ENCODE measurements around the gene DDX43. TPM values are rescaled to one million over a fixed set of nuclear protein-coding genes. Genes with fewer than 3 reads are reported as not detected.

Gene DDX43
- total and polyA plus RNA-seq, 9 donors: 0.83 to 3.6 (median 1.3) TPM

DNA sequence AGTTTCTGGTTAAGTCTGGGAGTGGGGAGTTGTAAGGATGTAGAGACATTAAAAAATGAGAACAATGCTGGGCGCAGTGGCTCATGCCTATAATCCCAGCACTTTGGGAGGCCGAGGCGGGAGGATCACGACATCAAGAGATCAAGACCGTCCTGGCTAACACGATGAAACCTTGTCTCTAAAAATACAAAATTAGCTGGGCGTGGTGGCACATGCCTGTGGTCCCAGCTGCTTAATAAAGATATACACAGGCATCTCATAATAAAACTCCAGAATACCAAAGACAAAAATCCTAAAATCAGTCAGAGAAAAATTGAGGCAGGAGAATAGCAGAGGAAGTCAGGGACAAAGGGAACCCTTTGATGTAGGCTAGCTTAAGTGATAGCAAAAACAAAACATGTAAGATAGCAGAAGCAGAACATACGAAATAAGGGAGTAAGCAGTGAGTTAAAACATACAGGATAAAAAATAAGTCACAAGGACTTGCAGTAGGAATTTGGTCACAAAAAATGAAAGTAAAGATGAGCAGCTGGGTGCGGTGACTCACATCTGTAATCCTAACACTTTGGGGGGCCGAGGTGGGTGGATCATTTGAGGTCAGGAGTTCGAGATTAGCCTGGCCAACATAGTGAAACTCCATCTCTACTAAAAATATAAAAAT lies 23.6 kb downstream of the DDX43 start:
- intact Hi-C loops (cut with DNase I): no loop called here

DNA sequence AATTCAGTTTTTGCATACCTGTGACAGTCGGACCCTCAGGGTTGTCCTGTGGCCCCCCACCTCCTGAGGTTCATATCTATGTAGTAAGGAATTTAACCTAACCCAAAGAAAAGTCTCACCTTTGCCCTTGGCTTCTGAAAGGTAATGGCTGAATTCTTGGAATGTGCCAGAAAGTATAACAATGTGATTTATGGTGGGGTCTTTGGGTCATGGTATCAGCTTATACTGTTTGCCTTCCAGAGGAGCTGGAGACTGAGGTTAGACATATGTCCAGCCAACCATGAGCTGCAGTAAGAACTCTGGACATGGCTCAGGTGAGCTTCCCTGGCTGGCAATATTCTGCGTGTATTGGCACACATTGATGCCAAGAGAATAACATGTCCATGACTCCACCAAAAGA lies 26.9 kb downstream of the DDX43 start:
- 64 to 77% (median 73%) methylated on average over 2 of the region's 2 CpGs for WGBS, 3 donors
- intact Hi-C loops (cut with DNase I): no loop called here
- H3K27me3 ChIP-seq: no peaks in the 10 kb centered on the region
- no peaks in the 10 kb centered on the region for H3K9me3 ChIP-seq
- H3K36me3 ChIP-seq: no peaks in the 10 kb centered on the region
- no peaks in the 10 kb centered on the region for H3K4me1 ChIP-seq (ENCODE audit: insufficient read depth)
- H3K4me3 ChIP-seq: no peak overlapping the region
- DNase-seq: no peak
- no peak overlapping the region for H3K27ac ChIP-seq
- TF ChIP-seq POLR2A (IDR thresholded peaks at IDR 0.05) (no peak), EP300 (IDR thresholded peaks at IDR 0.05) (no peak)
- TF ChIP-seq, protein P1, sequence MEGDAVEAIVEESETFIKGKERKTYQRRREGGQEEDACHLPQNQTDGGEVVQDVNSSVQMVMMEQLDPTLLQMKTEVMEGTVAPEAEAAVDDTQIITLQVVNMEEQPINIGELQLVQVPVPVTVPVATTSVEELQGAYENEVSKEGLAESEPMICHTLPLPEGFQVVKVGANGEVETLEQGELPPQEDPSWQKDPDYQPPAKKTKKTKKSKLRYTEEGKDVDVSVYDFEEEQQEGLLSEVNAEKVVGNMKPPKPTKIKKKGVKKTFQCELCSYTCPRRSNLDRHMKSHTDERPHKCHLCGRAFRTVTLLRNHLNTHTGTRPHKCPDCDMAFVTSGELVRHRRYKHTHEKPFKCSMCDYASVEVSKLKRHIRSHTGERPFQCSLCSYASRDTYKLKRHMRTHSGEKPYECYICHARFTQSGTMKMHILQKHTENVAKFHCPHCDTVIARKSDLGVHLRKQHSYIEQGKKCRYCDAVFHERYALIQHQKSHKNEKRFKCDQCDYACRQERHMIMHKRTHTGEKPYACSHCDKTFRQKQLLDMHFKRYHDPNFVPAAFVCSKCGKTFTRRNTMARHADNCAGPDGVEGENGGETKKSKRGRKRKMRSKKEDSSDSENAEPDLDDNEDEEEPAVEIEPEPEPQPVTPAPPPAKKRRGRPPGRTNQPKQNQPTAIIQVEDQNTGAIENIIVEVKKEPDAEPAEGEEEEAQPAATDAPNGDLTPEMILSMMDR (IDR thresholded peaks at IDR 0.05): no peak

More for the DNA sequence above, 23.6 kb downstream of the DDX43 start:
- WGBS, 3 donors: 28 to 56% (median 30%) methylated on average over 11 of the region's 11 CpGs
- H3K4me1 ChIP-seq (ENCODE audit: insufficient read depth): no peaks in the 10 kb centered on the region
- H3K9me3 ChIP-seq: no peaks in the 10 kb centered on the region
- no peak overlapping the region for H3K27ac ChIP-seq
- H3K4me3 ChIP-seq: no peak overlapping the region
- no peak for TF ChIP-seq POLR2A (IDR thresholded peaks at IDR 0.05)
- no peaks in the 10 kb centered on the region for H3K27me3 ChIP-seq
- DNase-seq: no peak
- no peaks in the 10 kb centered on the region for H3K36me3 ChIP-seq

DNA sequence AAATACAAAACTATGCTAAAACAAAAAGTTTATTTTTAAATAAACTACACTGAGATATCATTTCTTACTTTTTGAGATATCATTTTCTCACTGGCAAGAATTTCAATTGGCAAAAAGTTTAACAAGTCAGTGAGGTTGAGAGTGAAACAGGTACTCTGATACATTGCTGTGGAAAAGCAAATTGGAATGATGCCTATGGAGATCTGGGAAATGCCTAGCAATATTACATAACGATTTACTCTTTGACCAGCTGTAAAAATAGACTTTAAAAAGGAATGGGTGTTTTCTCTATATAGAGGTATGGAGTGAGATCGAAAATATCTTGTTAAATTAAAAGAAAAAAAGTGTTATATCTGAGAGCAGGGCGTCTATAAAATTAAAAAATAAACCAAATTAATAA lies 40.6 kb downstream of the DDX43 start:
- no peak for DNase-seq
- 75 to 81% (median 75%) methylated on average over 3 of the region's 3 CpGs for WGBS, 3 donors
- intact Hi-C loops (cut with DNase I): no loop called here
- Histone ChIP-seq H3K9me3 (no peaks in the 10 kb centered on the region), H3K27me3 (no peaks in the 10 kb centered on the region), H3K27ac (no peak overlapping the region), H3K4me3 (no peak overlapping the region), H3K36me3 (no peaks in the 10 kb centered on the region), H3K4me1 (ENCODE audit: insufficient read depth) (no peaks in the 10 kb centered on the region)
- TF ChIP-seq EP300 (IDR thresholded peaks at IDR 0.05) (no peak), POLR2A (IDR thresholded peaks at IDR 0.05) (no peak)
- TF ChIP-seq, protein P1 (IDR thresholded peaks at IDR 0.05): no peak

DNA sequence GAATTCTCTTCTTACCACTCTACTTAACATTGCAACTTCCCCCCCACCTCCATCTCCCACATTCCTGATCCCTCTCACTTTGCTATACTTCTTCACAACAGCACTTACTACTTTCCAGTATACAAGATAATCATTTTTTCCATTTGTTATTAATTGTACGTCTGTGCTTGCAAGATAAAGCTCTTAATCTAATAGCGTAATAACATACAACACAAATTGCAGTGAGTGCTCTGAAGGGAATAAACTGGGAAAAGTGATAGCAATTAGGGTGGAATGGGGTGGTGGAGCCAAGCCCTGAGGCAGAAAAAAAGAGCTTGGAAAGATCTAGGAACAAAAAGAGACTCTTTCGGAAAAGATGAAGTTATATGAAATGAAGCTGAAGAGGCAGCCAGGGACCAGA lies 48.9 kb downstream of the DDX43 start:
- WGBS, 3 donors: 87 to 93% (median 91%) methylated on average over 3 of the region's 3 CpGs
- no peak for DNase-seq
- intact Hi-C loops (cut with DNase I): no loop called here
- no peaks in the 10 kb centered on the region for H3K27me3 ChIP-seq
- TF ChIP-seq, protein P1 (IDR thresholded peaks at IDR 0.05): no peak
- TF ChIP-seq EP300 (IDR thresholded peaks at IDR 0.05) (no peak), POLR2A (IDR thresholded peaks at IDR 0.05) (no peak)
- no peak overlapping the region for H3K4me3 ChIP-seq
- no peaks in the 10 kb centered on the region for H3K36me3 ChIP-seq
- H3K4me1 ChIP-seq (ENCODE audit: insufficient read depth): no peaks in the 10 kb centered on the region
- no peak overlapping the region for H3K27ac ChIP-seq
- no peaks in the 10 kb centered on the region for H3K9me3 ChIP-seq

Measured in ovary (tissue), 9 donors.